ENCODE measurements around the gene OR1B1.

The OR1B1 gene

GRCh38 chr9:122657527-122657926, at the start of gene OR1B1:
TSS of gene OR1B1 (minus strand) at chr9:122657627.
- Histone ChIP-seq H3K9ac (ENCODE audit: low read depth, low read length) (no peak within 1 kb of the TSS), H3K4me1 (ENCODE audit: control insufficient read depth, insufficient read depth, low read length) (no peaks in the 10 kb centered on the region), H3K9me3 (ENCODE audit: control insufficient read depth, insufficient read depth, low read length) (peaks cover 5% of the 10 kb centered on the region), H3K36me3 (ENCODE audit: control insufficient read depth, insufficient read depth, low read length) (no peaks in the 10 kb centered on the region), H3K4me3 (ENCODE audit: low read depth, low read length) (no peak within 1 kb of the TSS), H3K27me3 (ENCODE audit: control insufficient read depth, insufficient read depth, low read length) (no peaks in the 10 kb centered on the region)

GRCh38 chr9:122695696-122696095, 38.3 kb upstream of the OR1B1 start:
- no peak overlapping the region for H3K4me3 ChIP-seq (ENCODE audit: low read depth, low read length)
- H3K9me3 ChIP-seq (ENCODE audit: control insufficient read depth, insufficient read depth, low read length), result no peaks in the 10 kb centered on the region
- no peaks in the 10 kb centered on the region for H3K36me3 ChIP-seq (ENCODE audit: control insufficient read depth, insufficient read depth, low read length)
- H3K4me1 ChIP-seq (ENCODE audit: control insufficient read depth, insufficient read depth, low read length), result no peaks in the 10 kb centered on the region
- H3K9ac ChIP-seq (ENCODE audit: low read depth, low read length), result no peak overlapping the region
- no peaks in the 10 kb centered on the region for H3K27me3 ChIP-seq (ENCODE audit: control insufficient read depth, insufficient read depth, low read length)

- H3K9ac ChIP-seq (ENCODE audit: low read depth, low read length), result no peak overlapping the region
- no peaks in the 10 kb centered on the region for H3K4me1 ChIP-seq (ENCODE audit: control insufficient read depth, insufficient read depth, low read length)
- H3K27me3 ChIP-seq (ENCODE audit: control insufficient read depth, insufficient read depth, low read length), result no peaks in the 10 kb centered on the region
- no peaks in the 10 kb centered on the region for H3K36me3 ChIP-seq (ENCODE audit: control insufficient read depth, insufficient read depth, low read length)
- H3K4me3 ChIP-seq (ENCODE audit: low read depth, low read length), result no peak overlapping the region
- peaks cover 14% of the 10 kb centered on the region for H3K9me3 ChIP-seq (ENCODE audit: control insufficient read depth, insufficient read depth, low read length)
Observed at GRCh38 chr9:122684851-122685250, 27.4 kb upstream of the OR1B1 start.

GRCh38 chr9:122672481-122672880, 15.1 kb upstream of the OR1B1 start:
- Histone ChIP-seq H3K9ac (ENCODE audit: low read depth, low read length) (no peak overlapping the region), H3K9me3 (ENCODE audit: control insufficient read depth, insufficient read depth, low read length) (peaks cover 6% of the 10 kb centered on the region), H3K27me3 (ENCODE audit: control insufficient read depth, insufficient read depth, low read length) (no peaks in the 10 kb centered on the region), H3K4me3 (ENCODE audit: low read depth, low read length) (no peak overlapping the region), H3K4me1 (ENCODE audit: control insufficient read depth, insufficient read depth, low read length) (no peaks in the 10 kb centered on the region), H3K36me3 (ENCODE audit: control insufficient read depth, insufficient read depth, low read length) (no peaks in the 10 kb centered on the region)

GRCh38 chr9:122661416-122661815, 4.0 kb upstream of the OR1B1 start, which contains the start of gene OR1L1:
TSS of gene OR1L1 (plus strand) at chr9:122661716. CDS start at chr9:122661716, 0 bp downstream.
- H3K36me3 ChIP-seq (ENCODE audit: control insufficient read depth, insufficient read depth, low read length), result no peaks in the 10 kb centered on the region
- no peak within 1 kb of the TSS for H3K9ac ChIP-seq (ENCODE audit: low read depth, low read length)
- H3K9me3 ChIP-seq (ENCODE audit: control insufficient read depth, insufficient read depth, low read length), result peaks cover 22% of the 10 kb centered on the region
- H3K4me3 ChIP-seq (ENCODE audit: low read depth, low read length), result no peak within 1 kb of the TSS
- H3K27me3 ChIP-seq (ENCODE audit: control insufficient read depth, insufficient read depth, low read length), result no peaks in the 10 kb centered on the region
- H3K4me1 ChIP-seq (ENCODE audit: control insufficient read depth, insufficient read depth, low read length), result no peaks in the 10 kb centered on the region

GRCh38 chr9:122656378-122656777, 1.0 kb downstream of the OR1B1 start:
- H3K27me3 ChIP-seq (ENCODE audit: control insufficient read depth, insufficient read depth, low read length), result no peaks in the 10 kb centered on the region
- no peaks in the 10 kb centered on the region for H3K36me3 ChIP-seq (ENCODE audit: control insufficient read depth, insufficient read depth, low read length)
- no peak overlapping the region for H3K4me3 ChIP-seq (ENCODE audit: low read depth, low read length)
- H3K4me1 ChIP-seq (ENCODE audit: control insufficient read depth, insufficient read depth, low read length), result no peaks in the 10 kb centered on the region
- H3K9me3 ChIP-seq (ENCODE audit: control insufficient read depth, insufficient read depth, low read length), result peaks cover 5% of the 10 kb centered on the region
- no peak overlapping the region for H3K9ac ChIP-seq (ENCODE audit: low read depth, low read length)

- Histone ChIP-seq H3K4me1 (ENCODE audit: control insufficient read depth, insufficient read depth, low read length) (no peaks in the 10 kb centered on the region), H3K9ac (ENCODE audit: low read depth, low read length) (no peak overlapping the region), H3K9me3 (ENCODE audit: control insufficient read depth, insufficient read depth, low read length) (peaks cover 6% of the 10 kb centered on the region), H3K4me3 (ENCODE audit: low read depth, low read length) (no peak overlapping the region), H3K27me3 (ENCODE audit: control insufficient read depth, insufficient read depth, low read length) (no peaks in the 10 kb centered on the region), H3K36me3 (ENCODE audit: control insufficient read depth, insufficient read depth, low read length) (no peaks in the 10 kb centered on the region)
Observed at GRCh38 chr9:122642226-122642625, 15.2 kb downstream of the OR1B1 start.

GRCh38 chr9:122619996-122620395, 37.4 kb downstream of the OR1B1 start:
- Histone ChIP-seq H3K4me3 (ENCODE audit: low read depth, low read length) (no peak overlapping the region), H3K9ac (ENCODE audit: low read depth, low read length) (no peak overlapping the region), H3K27me3 (ENCODE audit: control insufficient read depth, insufficient read depth, low read length) (no peaks in the 10 kb centered on the region), H3K9me3 (ENCODE audit: control insufficient read depth, insufficient read depth, low read length) (peaks cover 7% of the 10 kb centered on the region), H3K36me3 (ENCODE audit: control insufficient read depth, insufficient read depth, low read length) (no peaks in the 10 kb centered on the region), H3K4me1 (ENCODE audit: control insufficient read depth, insufficient read depth, low read length) (no peaks in the 10 kb centered on the region)

- Histone ChIP-seq H3K9ac (ENCODE audit: low read depth, low read length) (no peak within 1 kb of the TSS), H3K4me3 (ENCODE audit: low read depth, low read length) (no peak within 1 kb of the TSS), H3K27me3 (ENCODE audit: control insufficient read depth, insufficient read depth, low read length) (no peaks in the 10 kb centered on the region), H3K4me1 (ENCODE audit: control insufficient read depth, insufficient read depth, low read length) (no peaks in the 10 kb centered on the region), H3K36me3 (ENCODE audit: control insufficient read depth, insufficient read depth, low read length) (no peaks in the 10 kb centered on the region), H3K9me3 (ENCODE audit: control insufficient read depth, insufficient read depth, low read length) (peaks cover 12% of the 10 kb centered on the region)
Observed at GRCh38 chr9:122614362-122614761, 43.1 kb downstream of the OR1B1 start, which contains the start of gene OR1Q1. TSS of gene OR1Q1 (plus strand) at chr9:122614738. CDS start at chr9:122614738, 0 bp downstream.

- H3K9ac ChIP-seq (ENCODE audit: low read depth, low read length), result no peak overlapping the region
- no peaks in the 10 kb centered on the region for H3K36me3 ChIP-seq (ENCODE audit: control insufficient read depth, insufficient read depth, low read length)
- no peak overlapping the region for H3K4me3 ChIP-seq (ENCODE audit: low read depth, low read length)
- no peaks in the 10 kb centered on the region for H3K4me1 ChIP-seq (ENCODE audit: control insufficient read depth, insufficient read depth, low read length)
- peaks cover 11% of the 10 kb centered on the region for H3K9me3 ChIP-seq (ENCODE audit: control insufficient read depth, insufficient read depth, low read length)
- H3K27me3 ChIP-seq (ENCODE audit: control insufficient read depth, insufficient read depth, low read length), result no peaks in the 10 kb centered on the region
Observed at GRCh38 chr9:122609804-122610203, 47.6 kb downstream of the OR1B1 start.

- H3K27me3 ChIP-seq (ENCODE audit: control insufficient read depth, insufficient read depth, low read length), result no peaks in the 10 kb centered on the region
- H3K4me1 ChIP-seq (ENCODE audit: control insufficient read depth, insufficient read depth, low read length), result no peaks in the 10 kb centered on the region
- H3K4me3 ChIP-seq (ENCODE audit: low read depth, low read length), result no peak overlapping the region
- H3K9me3 ChIP-seq (ENCODE audit: control insufficient read depth, insufficient read depth, low read length), result peaks cover 7% of the 10 kb centered on the region
- no peak overlapping the region for H3K9ac ChIP-seq (ENCODE audit: low read depth, low read length)
- no peaks in the 10 kb centered on the region for H3K36me3 ChIP-seq (ENCODE audit: control insufficient read depth, insufficient read depth, low read length)
Observed at GRCh38 chr9:122606587-122606986, 50.8 kb downstream of the OR1B1 start.

- Histone ChIP-seq H3K27me3 (ENCODE audit: control insufficient read depth, insufficient read depth, low read length) (no peaks in the 10 kb centered on the region), H3K9me3 (ENCODE audit: control insufficient read depth, insufficient read depth, low read length) (peaks cover 2% of the 10 kb centered on the region), H3K36me3 (ENCODE audit: control insufficient read depth, insufficient read depth, low read length) (no peaks in the 10 kb centered on the region), H3K4me1 (ENCODE audit: control insufficient read depth, insufficient read depth, low read length) (no peaks in the 10 kb centered on the region), H3K4me3 (ENCODE audit: low read depth, low read length) (no peak overlapping the region), H3K9ac (ENCODE audit: low read depth, low read length) (no peak overlapping the region)
Observed at GRCh38 chr9:122605691-122606090, 51.7 kb downstream of the OR1B1 start.
